GM23338 (cell line): Measurements from ENCODE around the gene MYOCD. TPM values are rescaled to one million over a fixed set of nuclear protein-coding genes. Genes with fewer than 3 reads are reported as not detected.

Experiments used
- ATAC-seq: fragments of 200-7000 bp; cut with Tn5 transposase; 3 replicates; pipeline ENCODE4 v1.9.1; 2020
- DNase-seq: peaks from one replicate; pipeline ENCODE4 v3.0.0-alpha.2; 2015; ENCODE audit warnings: low spot score
- H2AFZ ChIP-seq: fragments of 200-600 bp; sonication (generic); 2 replicates; pipeline ENCODE4 v1.8.0; 2016; ENCODE audit warnings: antibody characterized with exemption, mild to moderate bottlenecking, moderate library complexity
- H3F3A ChIP-seq: fragments of 200-600 bp; sonication (generic); replicated peaks from 2 replicates; pipeline ENCODE4 v1.8.0; 2017; ENCODE audit warnings: antibody characterized with exemption, mixed run types, low read depth
- H3K27ac ChIP-seq: fragments of 200-600 bp; sonication (generic); 2 replicates; pipeline ENCODE4 v1.6.1; 2016; ENCODE audit warnings: low read depth
- H3K27me3 ChIP-seq: fragments of 200-600 bp; sonication (generic); 2 replicates; pipeline ENCODE4 v1.8.0; 2016; ENCODE audit warnings: mild to moderate bottlenecking, mixed run types, moderate library complexity; ENCODE audit not compliant: insufficient read depth
- H3K36me3 ChIP-seq: fragments of 200-600 bp; sonication (generic); 2 replicates; pipeline ENCODE4 v1.8.0; 2016; ENCODE audit warnings: mild to moderate bottlenecking; ENCODE audit not compliant: insufficient read depth
- H3K4me1 ChIP-seq: fragments of 200-600 bp; sonication (generic); 2 replicates; pipeline ENCODE4 v1.8.0; 2016; ENCODE audit warnings: mild to moderate bottlenecking, moderate library complexity; ENCODE audit not compliant: insufficient read depth
- H3K4me2 ChIP-seq: fragments of 200-600 bp; sonication (generic); 2 replicates; pipeline ENCODE4 v1.7.1; 2017; ENCODE audit warnings: mixed run types
- H3K4me3 ChIP-seq: fragments of 200-600 bp; sonication (generic); 2 replicates; pipeline ENCODE4 v1.6.1; 2016; ENCODE audit warnings: mixed run types
- H3K79me2 ChIP-seq: fragments of 200-600 bp; sonication (generic); replicated peaks from 2 replicates; pipeline ENCODE4 v1.8.0; 2017; ENCODE audit warnings: mild to moderate bottlenecking; ENCODE audit not compliant: insufficient read depth
- H3K9me2 ChIP-seq: fragments of 200-600 bp; sonication (generic); 2 replicates; pipeline ENCODE4 v1.8.0; 2017; ENCODE audit not compliant: insufficient read depth
- H4K20me1 ChIP-seq: fragments of 200-600 bp; sonication (generic); replicated peaks from 2 replicates; pipeline ENCODE4 v1.8.0; 2017; ENCODE audit warnings: mild to moderate bottlenecking; ENCODE audit not compliant: insufficient read depth
- H3K27ac Mint-ChIP-seq: 2 replicates; pipeline ENCODE4 v1.8.0; 2020; ENCODE audit warnings: inconsistent platforms, mild to moderate bottlenecking, moderate library complexity, mixed read lengths
- H3K27me3 Mint-ChIP-seq: 3 replicates; pipeline ENCODE4 v1.8.0; 2022; ENCODE audit warnings: low read depth, mild to moderate bottlenecking, moderate library complexity, mixed read lengths, inconsistent platforms; ENCODE audit not compliant: insufficient read depth, poor library complexity
- H3K36me3 Mint-ChIP-seq: 3 replicates; pipeline ENCODE4 v1.8.0; 2021; ENCODE audit warnings: low read depth, mild to moderate bottlenecking, inconsistent platforms, moderate library complexity, mixed read lengths
- H3K4me1 Mint-ChIP-seq: 3 replicates; pipeline ENCODE4 v1.8.0; 2020; ENCODE audit warnings: mild to moderate bottlenecking, inconsistent platforms, mixed read lengths
- H3K4me3 Mint-ChIP-seq: 3 replicates; pipeline ENCODE4 v1.8.0; 2021; ENCODE audit warnings: moderate library complexity, mild to moderate bottlenecking, inconsistent platforms, mixed read lengths
- H3K9me3 Mint-ChIP-seq: 3 replicates; pipeline ENCODE4 v1.8.0; 2020; ENCODE audit warnings: moderate library complexity, mild to moderate bottlenecking, inconsistent platforms, mixed read lengths
- CREB1 ChIP-seq: fragments of 250-450 bp; sonication (Bioruptor Pico); IDR thresholded peaks from 2 replicates; pipeline ENCODE4 v1.5.0; 2020; ENCODE audit warnings: low read depth, mild to moderate bottlenecking, moderate library complexity
- CTCF ChIP-seq, 2 experiments: fragments of 200-600 bp in 1 of 2; sonication (generic) in 1 of 2; conservative IDR thresholded peaks; 2 replicates each; pipeline versions ENCODE4 v1.5.1 to v1.6.1; 2016 to 2017; ENCODE audit warnings: antibody characterized with exemption in 2 of 2, low read depth in 2 of 2, mild to moderate bottlenecking in 2 of 2, moderate library complexity in 1 of 2
- ETS1 ChIP-seq: IDR thresholded peaks from 2 replicates; pipeline ENCODE4 v1.6.1; 2016; ENCODE audit warnings: antibody characterized with exemption
- EZH2 ChIP-seq: fragments of 200-600 bp; sonication (generic); IDR thresholded peaks from one replicate; pipeline ENCODE4 v1.8.0; 2017; ENCODE audit warnings: antibody characterized with exemption, mild to moderate bottlenecking, low read depth; ENCODE audit not compliant: unreplicated experiment
- EZH2phosphoT487 ChIP-seq: fragments of 200-600 bp; sonication (generic); IDR thresholded peaks from one replicate; pipeline ENCODE4 v1.8.1; 2018; ENCODE audit warnings: antibody characterized with exemption; ENCODE audit not compliant: unreplicated experiment
- JUNB ChIP-seq: IDR thresholded peaks from one replicate; pipeline ENCODE4 v1.6.1; 2016; ENCODE audit warnings: antibody characterized with exemption; ENCODE audit not compliant: unreplicated experiment
- NANOG ChIP-seq: IDR thresholded peaks from 2 replicates; pipeline ENCODE4 v1.6.1; 2016; ENCODE audit warnings: antibody characterized with exemption, borderline replicate concordance
- POLR2AphosphoS5 ChIP-seq: IDR thresholded peaks from 2 replicates; pipeline ENCODE4 v1.6.1; 2016; ENCODE audit warnings: antibody characterized with exemption, low read depth
- REST ChIP-seq: IDR thresholded peaks from one replicate; pipeline ENCODE4 v1.6.1; 2018; ENCODE audit warnings: antibody characterized with exemption; ENCODE audit not compliant: unreplicated experiment
- STAT1 ChIP-seq: IDR thresholded peaks from one replicate; pipeline ENCODE4 v1.6.1; 2016; ENCODE audit warnings: antibody characterized with exemption; ENCODE audit not compliant: unreplicated experiment
- ZNF114 ChIP-seq: fragments of 250-450 bp; sonication (Bioruptor Pico); IDR thresholded peaks from 2 replicates; pipeline ENCODE4 v1.5.0; 2020; ENCODE audit warnings: mild to moderate bottlenecking, moderate library complexity
- ZNF331 ChIP-seq: fragments of 250-450 bp; sonication (Bioruptor Pico); IDR thresholded peaks from 2 replicates; pipeline ENCODE4 v1.5.0; 2020; ENCODE audit warnings: low read depth, mild to moderate bottlenecking, moderate library complexity
- ZNF462 ChIP-seq: fragments of 250-450 bp; sonication (Bioruptor Pico); IDR thresholded peaks from 2 replicates; pipeline ENCODE4 v1.5.0; 2020; ENCODE audit warnings: mild to moderate bottlenecking, moderate library complexity
- polyA plus RNA-seq: library from polyadenylated mRNA; unstranded; fragments of >200 nt; fragmentation: Nextera tagmentation; extraction: Ambion mirVana; gene quantifications from 2 replicates; pipeline ENCODE4 v1.2.1, GENCODE V29; 2016
- total RNA-seq: library from RNA; depleted of rRNA; stranded (reverse); fragments of >200 nt; shearing (Covaris generic); gene quantifications from 2 replicates; pipeline ENCODE4 v1.2.3, GENCODE V29; 2014

MYOCD gene
- total and polyA plus RNA-seq, 2 experiments from 2014 or later: 0.80 to 2.4 TPM

- H2AFZ ChIP-seq: no peak overlapping the region
- TF ChIP-seq CREB1: no peak
- TF ChIP-seq ZNF114 (CRISPR knock-in tag): no peak
- TF ChIP-seq EZH2: no peak
- no peak for TF ChIP-seq STAT1
- no peak for TF ChIP-seq NANOG
- no peak for TF ChIP-seq CTCF (conservative IDR thresholded peaks at IDR 0.05; ENCODE audit: low read depth in 2 of 2)
- TF ChIP-seq ETS1: no peak
- TF ChIP-seq ZNF331: no peak
- TF ChIP-seq EZH2phosphoT487: no peak
- no peak for TF ChIP-seq JUNB
- TF ChIP-seq REST: no peak
- no peak for TF ChIP-seq ZNF462 (CRISPR knock-in tag)
- no peak for TF ChIP-seq POLR2AphosphoS5
- Mint-ChIP-seq H3K4me1 (no peaks in the 10 kb centered on the region), H3K27me3 (peaks cover 3% of the 10 kb centered on the region), H3K27ac (no peak overlapping the region), H3K36me3 (no peaks in the 10 kb centered on the region), H3K4me3 (no peak overlapping the region), H3K9me3 (no peaks in the 10 kb centered on the region)
- H3K4me1 ChIP-seq: no peaks in the 10 kb centered on the region
- no peak overlapping the region for H3K27ac ChIP-seq
- no peak overlapping the region for H3K4me2 ChIP-seq
- no peaks in the 10 kb centered on the region for H3K36me3 ChIP-seq
- no peaks in the 10 kb centered on the region for H3K79me2 ChIP-seq
- no peaks in the 10 kb centered on the region for H4K20me1 ChIP-seq
- ATAC-seq: no peak
- no peaks in the 10 kb centered on the region for H3K27me3 ChIP-seq
- H3K4me3 ChIP-seq: no peak overlapping the region
- no peaks in the 10 kb centered on the region for H3K9me2 ChIP-seq
- H3F3A ChIP-seq: no peaks in the 10 kb centered on the region
- DNase-seq: no peak
These were observed 25.5 kb downstream of the MYOCD start for GRCh38 chr17:12691173-12691572.
